DND-41 (cell line): ENCODE results near the gene SAMD8.

Source experiments
- CTCF ChIP-seq: IDR thresholded peaks from 2 replicates; pipeline ENCODE4 v1.5.1; 2012; ENCODE audit warnings: borderline replicate concordance, low read length, moderate library complexity, mild to moderate bottlenecking; ENCODE audit not compliant: poor library complexity, severe bottlenecking; ENCODE audit errors: extremely low read depth
- EZH2 ChIP-seq: IDR thresholded peaks from 3 replicates; pipeline ENCODE4 v1.6.1; 2012; ENCODE audit warnings: borderline replicate concordance, low read depth, mild to moderate bottlenecking, moderate library complexity, low read length, inconsistent platforms; ENCODE audit not compliant: severe bottlenecking

- TF ChIP-seq CTCF (no peak), EZH2 (no peak)
Measured at GRCh38 chr10:75207079-75207856, 95.8 kb downstream of the SAMD8 start.
